Measurements from ENCODE around the gene DOCK3.

Gene DOCK3, protein sequence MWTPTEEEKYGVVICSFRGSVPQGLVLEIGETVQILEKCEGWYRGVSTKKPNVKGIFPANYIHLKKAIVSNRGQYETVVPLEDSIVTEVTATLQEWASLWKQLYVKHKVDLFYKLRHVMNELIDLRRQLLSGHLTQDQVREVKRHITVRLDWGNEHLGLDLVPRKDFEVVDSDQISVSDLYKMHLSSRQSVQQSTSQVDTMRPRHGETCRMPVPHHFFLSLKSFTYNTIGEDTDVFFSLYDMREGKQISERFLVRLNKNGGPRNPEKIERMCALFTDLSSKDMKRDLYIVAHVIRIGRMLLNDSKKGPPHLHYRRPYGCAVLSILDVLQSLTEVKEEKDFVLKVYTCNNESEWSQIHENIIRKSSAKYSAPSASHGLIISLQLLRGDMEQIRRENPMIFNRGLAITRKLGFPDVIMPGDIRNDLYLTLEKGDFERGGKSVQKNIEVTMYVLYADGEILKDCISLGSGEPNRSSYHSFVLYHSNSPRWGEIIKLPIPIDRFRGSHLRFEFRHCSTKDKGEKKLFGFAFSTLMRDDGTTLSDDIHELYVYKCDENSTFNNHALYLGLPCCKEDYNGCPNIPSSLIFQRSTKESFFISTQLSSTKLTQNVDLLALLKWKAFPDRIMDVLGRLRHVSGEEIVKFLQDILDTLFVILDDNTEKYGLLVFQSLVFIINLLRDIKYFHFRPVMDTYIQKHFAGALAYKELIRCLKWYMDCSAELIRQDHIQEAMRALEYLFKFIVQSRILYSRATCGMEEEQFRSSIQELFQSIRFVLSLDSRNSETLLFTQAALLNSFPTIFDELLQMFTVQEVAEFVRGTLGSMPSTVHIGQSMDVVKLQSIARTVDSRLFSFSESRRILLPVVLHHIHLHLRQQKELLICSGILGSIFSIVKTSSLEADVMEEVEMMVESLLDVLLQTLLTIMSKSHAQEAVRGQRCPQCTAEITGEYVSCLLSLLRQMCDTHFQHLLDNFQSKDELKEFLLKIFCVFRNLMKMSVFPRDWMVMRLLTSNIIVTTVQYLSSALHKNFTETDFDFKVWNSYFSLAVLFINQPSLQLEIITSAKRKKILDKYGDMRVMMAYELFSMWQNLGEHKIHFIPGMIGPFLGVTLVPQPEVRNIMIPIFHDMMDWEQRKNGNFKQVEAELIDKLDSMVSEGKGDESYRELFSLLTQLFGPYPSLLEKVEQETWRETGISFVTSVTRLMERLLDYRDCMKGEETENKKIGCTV (N-terminal part only)

DNA sequence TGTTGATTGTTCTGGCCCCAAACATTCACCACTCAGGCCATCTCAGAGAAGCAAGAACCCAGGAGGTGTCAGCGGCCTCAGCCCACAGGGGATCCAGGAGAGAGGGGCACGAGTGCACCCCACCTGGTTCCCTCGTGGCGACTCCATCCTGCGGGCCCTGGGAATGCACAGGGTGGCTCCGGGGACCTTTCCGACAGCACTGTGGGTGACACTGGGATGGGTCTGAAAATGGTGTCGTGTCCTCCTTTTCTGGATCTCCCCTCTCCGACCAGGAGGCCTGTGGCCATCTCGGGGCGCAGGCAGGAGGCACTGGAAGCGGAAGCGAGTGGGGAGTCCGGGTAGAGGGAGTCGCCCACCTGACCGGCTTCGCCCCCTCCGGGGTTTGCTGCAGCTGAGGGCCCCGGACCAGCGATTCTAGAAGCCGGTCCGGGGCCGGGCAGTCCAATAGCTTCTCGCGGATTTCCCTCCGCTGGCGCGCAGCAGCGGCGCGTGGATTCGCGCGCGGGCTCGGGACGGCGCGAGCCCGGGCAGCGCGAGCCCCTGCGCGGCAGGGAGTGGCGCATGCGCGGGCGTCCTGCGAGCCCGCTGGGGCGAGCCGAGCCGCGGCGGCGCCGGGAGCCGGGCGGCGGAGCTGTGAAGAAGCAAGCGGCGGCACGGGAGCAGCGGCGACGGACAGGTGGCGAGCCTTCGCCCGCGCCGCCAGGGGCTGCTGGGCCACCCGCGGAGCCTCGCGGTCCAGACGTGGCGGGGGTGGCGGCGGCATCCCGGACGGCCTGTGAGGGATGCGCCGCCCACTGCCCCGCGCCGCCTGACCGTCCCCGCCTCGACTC is at the start of gene DOCK3:
Gene DOCK3 (plus strand): TSS at position 579 of the 830 bp plus-strand sequence. CDS start 337 bp downstream, outside the sequence.
- peak; percentile 49 for DNase-seq (ENCODE audit: low read depth)

DNA sequence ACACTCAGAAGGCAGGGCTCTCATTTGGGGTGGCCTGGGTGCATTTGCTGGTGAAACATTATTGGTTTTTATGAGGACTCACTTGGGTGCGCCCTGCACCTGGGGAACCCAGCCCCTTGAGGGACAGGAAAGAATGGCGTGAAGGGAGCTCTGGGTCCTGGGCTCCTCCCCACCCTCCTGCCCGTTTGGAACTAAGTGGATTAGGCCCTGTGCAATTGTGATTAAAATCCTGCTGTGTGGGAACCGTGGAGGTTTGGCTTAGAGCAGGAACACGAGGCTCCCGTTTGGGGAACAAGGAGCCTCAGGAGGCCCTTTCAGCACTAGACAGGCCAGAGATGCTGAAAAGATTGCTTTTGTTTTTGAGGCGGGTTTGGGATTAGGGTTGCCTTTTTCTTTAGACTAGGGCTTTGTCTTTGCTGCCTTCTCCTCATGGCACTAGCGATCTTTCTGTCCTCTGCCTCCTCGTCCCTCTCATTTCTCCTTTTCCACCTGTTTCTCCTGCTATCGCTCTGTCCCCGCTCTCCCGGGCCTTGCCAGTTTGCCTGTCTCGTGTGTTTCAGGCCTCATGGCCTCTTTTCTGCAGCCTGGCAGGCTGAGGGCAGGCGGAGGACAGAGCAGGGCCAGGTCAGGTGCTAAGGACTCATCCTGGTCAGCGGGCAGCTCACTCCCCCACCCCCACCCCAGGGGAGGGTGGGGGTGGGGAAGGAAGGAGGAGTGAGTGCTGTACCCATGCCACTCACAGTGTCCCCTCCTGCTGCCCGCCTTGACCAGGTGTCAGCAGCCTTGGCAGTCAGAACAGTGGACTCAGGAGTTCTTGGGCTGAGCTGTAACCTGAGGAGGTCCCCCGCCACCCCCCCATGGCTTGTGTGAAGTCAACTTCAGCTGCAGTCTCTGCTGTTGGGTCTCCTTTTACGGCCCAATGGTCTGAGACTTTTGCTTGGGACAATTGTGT is 49.2 kb upstream of the DOCK3 start:
- DNase-seq (ENCODE audit: low read depth) = no peak

DNA sequence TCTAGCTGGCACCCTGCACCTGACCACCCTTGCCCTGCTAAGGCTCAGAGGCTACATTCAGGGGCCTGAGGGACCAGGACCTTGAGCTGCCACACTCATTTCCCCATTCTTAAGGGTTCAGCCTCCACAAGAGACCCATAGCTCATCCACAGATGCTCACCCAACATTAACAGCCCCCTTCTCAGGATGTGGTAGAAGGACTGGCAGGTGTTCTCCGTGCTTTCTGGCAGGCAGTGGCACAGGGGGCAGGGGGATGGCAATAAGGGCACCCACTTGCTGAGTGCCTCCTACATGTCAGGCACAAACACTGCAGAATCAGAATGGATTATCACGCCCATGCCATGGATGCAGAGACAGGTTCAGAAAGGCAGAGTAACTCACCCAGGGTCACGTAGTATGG is 48.3 kb upstream of the DOCK3 start:
- DNase-seq (ENCODE audit: low read depth) = no peak

DNA sequence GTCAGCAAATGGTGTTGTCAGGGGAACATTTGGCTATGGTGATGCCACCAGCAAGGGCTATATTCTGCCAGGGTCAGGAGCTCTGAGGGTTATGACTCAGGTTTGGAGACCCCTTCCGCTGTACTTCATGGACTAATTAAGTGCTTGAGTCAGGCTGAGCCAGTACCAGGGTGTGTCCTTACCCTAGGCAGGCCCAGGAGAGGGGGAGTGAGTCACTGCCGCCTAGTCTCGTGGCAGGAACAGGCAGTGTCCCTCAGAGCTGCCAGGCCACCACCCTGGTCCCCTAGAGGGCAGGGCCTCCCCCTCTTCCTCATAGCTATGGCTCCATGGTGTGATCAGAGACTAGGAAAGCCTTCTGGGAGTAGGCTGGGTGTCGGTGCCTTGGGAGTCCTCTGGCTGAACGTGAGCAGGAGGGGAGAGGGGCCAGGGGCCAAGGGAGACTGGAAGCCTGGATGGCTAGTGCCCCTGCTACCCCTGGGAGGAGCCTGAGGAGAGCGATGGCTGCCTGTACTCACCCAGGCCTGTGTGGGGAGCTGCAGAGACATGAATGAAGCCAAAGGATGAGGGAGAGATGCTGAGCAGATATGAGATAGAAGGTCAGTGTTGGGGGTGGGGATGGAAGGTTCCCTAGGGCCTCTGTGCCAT is 47.2 kb upstream of the DOCK3 start:
- no peak for DNase-seq (ENCODE audit: low read depth)

DNA sequence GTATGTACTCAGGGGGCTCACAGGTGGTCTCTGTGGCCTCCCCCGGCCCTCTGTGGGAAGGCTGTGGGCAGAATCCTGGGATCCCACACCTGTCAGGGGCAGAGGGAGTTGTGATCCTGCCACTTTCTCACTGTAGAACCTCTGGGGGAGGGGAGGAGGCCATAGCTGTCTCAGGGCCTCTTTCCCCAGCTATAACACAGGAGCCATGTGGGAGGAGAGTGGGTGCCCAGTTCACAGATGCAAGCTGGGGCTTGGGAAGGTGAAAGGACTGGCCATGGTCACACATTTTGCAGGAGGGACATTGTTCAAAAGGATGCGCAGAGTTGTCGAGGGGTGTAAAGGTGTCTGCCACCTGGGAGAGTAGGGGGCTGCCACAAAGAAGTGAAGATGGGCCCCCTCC is 46.1 kb upstream of the DOCK3 start:
- no peak for DNase-seq (ENCODE audit: low read depth)

DNA sequence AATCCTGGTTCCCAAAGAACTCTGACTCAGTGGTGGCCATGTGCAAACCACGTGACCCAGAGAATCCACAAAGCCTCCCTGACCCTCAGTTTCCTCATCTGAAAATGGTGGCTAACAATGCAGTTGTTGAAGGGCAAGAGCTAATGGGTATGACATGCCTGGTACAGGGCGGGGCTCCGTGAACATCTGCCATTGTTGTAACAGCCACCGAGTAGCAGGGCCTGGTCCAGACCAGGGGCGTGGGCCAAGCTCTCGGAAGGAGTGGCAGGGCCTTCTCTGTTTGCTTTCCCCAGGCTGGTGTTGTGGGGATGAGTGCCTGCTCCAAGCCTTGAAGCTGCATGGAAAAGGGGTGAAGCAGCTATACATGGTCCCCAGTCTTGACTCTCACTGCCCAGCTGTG is 44.3 kb upstream of the DOCK3 start:
- no peak for DNase-seq (ENCODE audit: low read depth)

DNA sequence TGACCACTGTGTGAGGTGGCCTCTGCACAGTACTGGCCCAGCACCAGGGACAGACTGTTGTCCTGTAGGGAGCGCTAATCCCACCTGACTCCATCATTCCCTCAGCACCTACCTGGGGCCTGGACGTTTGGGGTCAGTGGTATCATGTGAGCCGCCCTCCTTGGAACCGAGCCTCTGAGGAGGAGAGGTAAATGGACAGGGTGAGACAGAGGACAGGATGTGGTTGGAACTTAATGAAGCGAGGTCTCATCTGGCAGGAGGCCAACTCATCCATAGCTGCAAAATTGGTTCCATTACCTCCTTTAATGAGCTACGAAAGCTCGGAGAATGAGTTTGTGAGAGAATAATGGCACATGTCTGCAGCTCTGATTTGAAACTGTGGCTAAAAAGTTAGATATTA is 43.9 kb upstream of the DOCK3 start:
- DNase-seq (ENCODE audit: low read depth) = no peak

DNA sequence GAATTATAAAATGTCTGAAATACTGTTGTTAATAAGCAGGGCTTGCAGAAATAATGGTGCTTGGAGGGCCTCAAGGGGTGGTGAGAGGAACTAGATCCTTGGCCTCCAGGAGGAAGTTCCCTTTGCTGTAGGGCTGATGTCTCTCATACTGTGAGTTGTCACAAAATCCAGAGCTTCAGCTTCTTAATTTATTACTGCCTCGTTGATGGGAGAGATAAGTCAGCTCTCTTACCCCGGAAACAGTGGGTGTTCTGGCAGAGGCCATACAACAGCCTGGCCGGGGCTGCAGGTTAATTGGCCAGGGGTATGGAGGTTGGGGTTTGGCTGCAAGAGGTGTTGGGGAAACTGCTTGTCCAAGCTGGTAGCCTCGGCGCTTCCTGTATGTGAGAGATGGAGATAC is 42.3 kb upstream of the DOCK3 start:
- no peak for DNase-seq (ENCODE audit: low read depth)

DNA sequence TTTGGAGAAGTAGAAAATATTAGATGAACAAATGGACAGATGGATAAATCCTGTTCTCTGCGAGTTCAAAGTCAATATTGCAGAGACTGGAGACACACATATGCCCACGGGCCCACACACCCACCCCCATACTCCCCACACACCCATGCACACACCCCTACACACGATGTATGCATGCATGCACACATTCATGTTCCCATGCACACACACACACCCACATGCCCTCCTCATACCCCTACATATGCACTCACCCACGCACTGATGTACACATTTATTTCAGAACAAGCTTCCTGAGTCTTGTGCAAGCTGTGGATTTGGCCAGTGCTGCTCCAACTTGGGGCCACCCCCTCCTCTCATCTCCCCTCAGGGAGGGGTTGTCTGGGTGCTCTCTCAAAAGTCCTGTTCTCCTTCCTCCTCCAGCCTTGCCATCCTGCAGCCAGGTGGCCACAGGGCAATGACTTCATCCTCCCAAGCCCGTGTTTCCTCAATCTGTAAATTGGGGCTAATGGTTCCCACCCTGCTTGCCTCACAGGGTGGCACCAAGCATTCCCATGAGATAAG is 41.4 kb upstream of the DOCK3 start:
- DNase-seq (ENCODE audit: low read depth) = no peak

DNA sequence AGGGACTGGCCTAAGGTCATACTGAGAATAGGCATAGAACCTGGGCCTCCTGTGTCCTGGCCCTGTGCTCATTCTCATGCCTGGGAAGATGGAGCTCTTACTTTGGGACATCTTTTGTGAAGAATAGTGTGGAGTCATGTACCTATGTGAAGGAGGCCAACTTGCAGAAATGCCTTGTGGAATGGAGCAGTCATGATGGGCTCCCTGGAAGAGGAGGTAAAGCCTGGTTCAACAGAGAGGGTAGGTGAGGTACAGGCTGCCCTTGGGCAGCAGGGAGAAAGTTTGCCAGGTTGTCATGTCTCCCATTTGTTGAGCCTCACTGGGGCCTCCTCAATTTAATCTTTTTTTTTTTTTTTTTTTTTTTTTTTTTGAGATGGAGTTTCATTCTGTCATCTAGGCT is 39.7 kb upstream of the DOCK3 start:
- DNase-seq (ENCODE audit: low read depth) = no peak

DNA sequence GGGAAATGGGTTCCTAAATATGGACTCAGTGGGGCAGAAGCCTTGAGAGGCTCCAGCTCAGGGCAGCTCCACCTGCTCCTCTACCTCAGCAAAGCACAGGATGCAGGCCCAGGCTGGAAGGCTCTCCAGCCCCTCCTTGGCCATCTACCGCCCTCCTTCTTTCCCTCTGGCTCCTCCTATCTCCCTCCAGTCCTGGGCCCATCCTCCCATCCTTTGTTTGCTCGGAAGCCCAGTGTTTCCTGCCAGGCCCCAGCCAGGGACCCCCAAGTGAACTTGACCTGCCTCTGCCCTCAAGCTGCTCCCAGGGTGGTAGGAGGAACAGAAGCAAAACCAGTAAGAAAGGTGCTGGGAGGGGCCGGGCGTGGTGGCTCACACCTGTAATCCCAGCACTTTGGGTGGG is 37.7 kb upstream of the DOCK3 start:
- DNase-seq (ENCODE audit: low read depth) = no peak

DNA sequence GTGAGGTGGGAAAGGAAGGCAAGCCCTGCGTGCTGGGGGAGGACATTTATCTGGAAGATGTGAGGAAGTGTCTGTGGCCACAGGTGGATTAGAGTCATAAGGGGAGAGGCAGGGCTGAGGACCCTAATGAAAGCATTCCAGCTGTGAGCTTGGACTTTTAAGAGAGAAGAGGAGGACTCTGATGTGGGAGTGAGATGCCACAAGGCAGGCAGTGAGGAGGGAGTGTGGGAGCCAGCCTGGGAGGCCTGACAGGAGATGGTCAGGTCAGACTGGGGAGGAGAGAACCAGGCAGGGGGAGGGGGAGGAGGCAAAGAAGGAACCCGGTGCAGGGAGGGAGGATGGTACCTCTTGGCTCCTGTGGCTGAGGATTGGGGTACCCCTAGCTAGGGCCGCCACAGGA is 36.8 kb upstream of the DOCK3 start:
- no peak for DNase-seq (ENCODE audit: low read depth)

DNA sequence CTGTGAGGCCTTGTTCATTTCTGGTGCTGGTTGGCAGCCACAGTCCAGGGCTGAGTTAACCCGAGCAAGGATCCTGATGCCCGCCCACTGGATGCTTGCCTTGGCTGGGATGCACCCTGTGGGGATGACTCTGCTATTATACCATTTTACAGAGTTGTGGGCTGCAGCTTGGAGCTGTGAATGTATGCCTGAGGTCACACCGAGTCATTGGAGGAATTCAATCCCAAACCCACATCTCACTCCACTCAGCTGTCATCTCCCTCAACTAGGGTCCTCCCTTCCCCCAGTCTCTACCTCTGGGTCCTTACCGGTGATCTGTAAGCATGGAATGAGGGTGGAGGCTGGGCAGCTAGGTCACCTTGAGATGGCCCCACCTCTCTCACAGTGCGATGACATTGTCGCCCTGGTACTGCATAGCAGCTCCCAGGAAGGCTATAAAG is 35.7 kb upstream of the DOCK3 start:
- no peak for DNase-seq (ENCODE audit: low read depth)

DNA sequence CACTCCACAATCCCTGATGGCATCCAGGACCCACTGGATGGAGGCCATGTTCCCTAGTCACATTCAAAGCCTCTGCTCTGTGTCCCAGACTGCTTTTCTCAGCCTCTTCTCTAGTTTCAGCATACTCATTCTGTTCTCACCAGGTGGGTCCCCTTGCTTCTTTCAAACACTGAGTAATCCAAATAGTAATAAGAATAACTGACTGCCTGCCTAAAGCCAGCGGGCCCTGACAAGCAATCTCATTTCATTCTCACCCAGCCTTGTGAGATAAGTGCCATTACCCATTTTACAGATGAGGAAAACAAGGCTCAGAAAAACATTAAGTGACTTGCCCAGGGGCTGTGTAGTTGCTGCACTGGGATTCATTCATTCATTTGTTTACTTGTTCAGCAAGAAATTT is 32.3 kb upstream of the DOCK3 start:
- no peak for DNase-seq (ENCODE audit: low read depth)

DNA sequence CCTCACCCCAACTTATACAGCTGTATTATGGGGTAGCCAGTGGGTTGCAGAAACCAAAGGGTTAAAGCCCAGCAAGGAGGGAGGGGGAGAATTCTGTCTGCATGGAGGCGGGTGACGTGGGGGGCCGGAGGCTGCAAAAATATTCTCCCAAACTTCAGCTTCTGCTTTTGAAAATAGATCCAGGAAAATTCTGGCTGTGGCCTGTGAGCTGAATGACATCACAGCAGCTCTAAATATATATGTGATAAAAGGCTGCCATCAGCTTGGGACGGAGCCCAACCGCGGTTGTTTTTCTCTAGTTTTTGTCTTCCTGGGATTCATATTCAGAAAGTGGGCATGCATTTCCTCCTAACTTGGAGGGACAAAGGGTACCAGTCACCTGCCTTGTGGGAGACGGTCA is 30.2 kb upstream of the DOCK3 start:
- DNase-seq (ENCODE audit: low read depth) = no peak

DNA sequence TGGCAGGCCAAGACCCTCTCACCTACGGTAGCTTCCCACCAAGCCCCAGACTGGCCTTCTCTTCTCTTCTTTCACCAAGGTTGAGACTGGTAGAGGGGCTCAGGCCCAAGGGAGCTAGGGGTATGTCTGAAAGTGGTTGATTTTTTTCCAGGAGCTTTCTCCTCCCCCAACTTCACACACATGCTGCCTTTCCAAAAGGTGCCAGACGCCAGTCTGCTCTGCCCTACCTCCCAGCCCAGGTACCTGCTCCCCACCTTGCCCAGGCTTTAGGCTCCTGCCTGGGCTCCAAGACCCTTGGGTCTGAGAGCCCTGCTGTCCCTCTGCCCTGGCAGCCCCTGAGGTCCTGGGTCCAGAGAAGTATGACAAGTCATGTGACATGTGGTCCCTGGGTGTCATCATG is 29.3 kb upstream of the DOCK3 start:
- no peak for DNase-seq (ENCODE audit: low read depth)

DNA sequence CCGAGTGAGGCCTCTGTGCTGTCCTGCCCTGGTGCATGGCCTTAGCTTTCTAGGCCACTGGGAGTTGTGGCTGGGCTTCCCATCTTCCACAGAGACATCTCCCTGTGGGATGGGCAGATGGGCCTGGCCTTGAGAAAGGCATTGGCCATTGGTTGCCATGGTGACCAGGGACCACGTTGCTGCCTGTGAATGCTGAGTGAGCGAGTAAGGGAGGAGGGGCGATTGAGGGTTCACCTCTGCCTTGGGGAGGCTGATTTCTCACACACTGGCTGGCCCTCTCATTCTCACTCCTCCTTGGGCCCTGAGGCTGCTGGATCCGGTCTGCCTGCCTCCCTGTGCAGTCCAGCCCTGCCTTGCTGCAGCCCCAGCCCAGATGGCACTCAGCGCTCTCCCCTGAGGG is 26.4 kb upstream of the DOCK3 start:
- no peak for DNase-seq (ENCODE audit: low read depth)

DNA sequence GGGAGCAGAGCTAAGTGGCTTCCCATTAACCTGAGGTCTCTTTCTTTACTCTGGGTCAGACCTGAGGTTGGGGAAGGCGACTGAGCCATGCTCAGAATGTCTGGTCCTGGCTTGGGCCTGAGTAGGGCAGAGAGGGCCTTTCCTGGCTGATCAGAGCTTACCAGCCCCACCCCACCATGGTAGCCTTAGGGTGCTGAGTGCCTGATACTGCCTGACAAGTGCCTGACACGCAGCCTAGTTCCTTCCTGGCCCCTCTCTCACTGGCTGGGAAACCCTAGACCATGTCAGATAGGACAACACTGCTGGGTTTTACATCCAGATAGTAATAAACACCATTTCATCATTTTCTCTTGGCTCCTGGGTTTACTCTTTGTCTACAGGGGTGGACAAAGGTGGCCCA is 25.8 kb upstream of the DOCK3 start:
- no peak for DNase-seq (ENCODE audit: low read depth)

DNA sequence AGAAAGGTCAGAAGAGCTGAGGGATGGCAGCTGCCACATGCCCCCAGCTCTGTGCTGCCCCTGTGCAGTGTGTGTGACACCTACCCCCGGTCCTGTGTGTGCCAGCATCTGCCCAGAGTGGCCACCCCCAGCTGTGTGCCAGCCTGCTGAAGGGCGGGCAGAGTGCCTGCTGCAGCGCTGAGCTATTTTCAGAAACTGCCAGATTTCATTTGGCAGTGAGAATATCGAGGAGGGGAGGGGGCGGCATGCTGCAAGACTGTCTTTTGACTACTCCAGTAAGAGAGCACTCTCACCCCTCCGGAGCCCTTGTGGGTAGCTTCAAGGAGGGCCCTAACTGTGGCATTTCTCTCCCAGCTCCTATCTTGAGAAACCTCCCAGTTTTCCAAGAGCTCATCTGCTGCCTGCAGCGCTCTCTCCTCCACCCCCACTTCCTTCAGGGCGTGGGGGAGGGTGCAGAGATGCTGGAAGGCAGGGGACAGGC is 25.2 kb upstream of the DOCK3 start:
- no peak for DNase-seq (ENCODE audit: low read depth)
